HL-60 (cell line): ENCODE measurements around the gene BCL3.
A peak's percentile ranks its signal among the peaks of the same experiment; 100 is the strongest.

Experiments
- POLR2AphosphoS5 ChIP-seq: IDR thresholded peaks from 2 replicates; pipeline ENCODE4 v1.6.1; 2012; ENCODE audit warnings: low read depth
- REST ChIP-seq: IDR thresholded peaks from 2 replicates; pipeline ENCODE4 v1.6.1; 2012; ENCODE audit warnings: low read depth; ENCODE audit not compliant: insufficient replicate concordance
- SPI1 ChIP-seq: IDR thresholded peaks from 2 replicates; pipeline ENCODE4 v1.6.1; 2012; ENCODE audit warnings: low read depth, mild to moderate bottlenecking, borderline replicate concordance
- TF ChIP-seq, protein P1 (sequence below): IDR thresholded peaks from one replicate; pipeline ENCODE4 v1.5.1; 2011; ENCODE audit warnings: low read length, control low read depth, inconsistent platforms; ENCODE audit not compliant: insufficient read depth

DNA sequence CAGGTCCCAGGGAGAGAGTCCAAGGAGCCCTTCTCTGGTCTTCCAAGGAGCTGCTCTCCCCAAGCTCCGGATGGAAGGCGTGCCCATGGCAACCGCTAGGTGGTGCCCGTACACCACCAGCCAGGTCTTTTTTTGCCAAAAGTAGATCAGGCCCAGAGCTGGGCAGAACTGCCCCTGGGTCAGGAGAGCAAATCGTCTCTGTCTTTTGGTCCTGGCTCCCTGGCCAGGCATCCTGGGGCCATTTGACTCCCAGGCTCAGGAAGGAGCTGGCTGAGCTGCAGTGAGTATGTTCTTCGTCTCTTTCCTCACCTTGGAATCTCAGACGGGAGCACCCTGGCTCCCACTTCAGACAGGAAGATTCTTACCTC lies 24.6 kb upstream of the BCL3 start:
- no peak for TF ChIP-seq REST
- TF ChIP-seq, protein P1, sequence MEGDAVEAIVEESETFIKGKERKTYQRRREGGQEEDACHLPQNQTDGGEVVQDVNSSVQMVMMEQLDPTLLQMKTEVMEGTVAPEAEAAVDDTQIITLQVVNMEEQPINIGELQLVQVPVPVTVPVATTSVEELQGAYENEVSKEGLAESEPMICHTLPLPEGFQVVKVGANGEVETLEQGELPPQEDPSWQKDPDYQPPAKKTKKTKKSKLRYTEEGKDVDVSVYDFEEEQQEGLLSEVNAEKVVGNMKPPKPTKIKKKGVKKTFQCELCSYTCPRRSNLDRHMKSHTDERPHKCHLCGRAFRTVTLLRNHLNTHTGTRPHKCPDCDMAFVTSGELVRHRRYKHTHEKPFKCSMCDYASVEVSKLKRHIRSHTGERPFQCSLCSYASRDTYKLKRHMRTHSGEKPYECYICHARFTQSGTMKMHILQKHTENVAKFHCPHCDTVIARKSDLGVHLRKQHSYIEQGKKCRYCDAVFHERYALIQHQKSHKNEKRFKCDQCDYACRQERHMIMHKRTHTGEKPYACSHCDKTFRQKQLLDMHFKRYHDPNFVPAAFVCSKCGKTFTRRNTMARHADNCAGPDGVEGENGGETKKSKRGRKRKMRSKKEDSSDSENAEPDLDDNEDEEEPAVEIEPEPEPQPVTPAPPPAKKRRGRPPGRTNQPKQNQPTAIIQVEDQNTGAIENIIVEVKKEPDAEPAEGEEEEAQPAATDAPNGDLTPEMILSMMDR: peak; percentile 96
- no peak for TF ChIP-seq POLR2AphosphoS5
- no peak for TF ChIP-seq SPI1
